Endothelial cell of umbilical vein (primary cell): ENCODE results near the gene PRKCZ. TPM values are rescaled to one million over a fixed set of nuclear protein-coding genes. Genes with fewer than 3 reads are reported as not detected.

Experiments
- BruUV-seq: library from RNA; stranded (reverse); fragments of 400-500 nt; replicated peaks from 2 replicates; lab custom pipeline; 2021; lab: Mats Ljungman, UMichigan
- CTCF ChIA-PET: fragments of 300-600, 350-600 bp; sonication (Branson Sonifier 250); formaldehyde crosslinking; loops from one replicate; lab custom pipeline; 2021; ENCODE audit warnings: antibody characterized with exemption, inconsistent platforms; lab: Charles Lee
- POLR2A ChIA-PET: fragments of 300-600, 350-600 bp; sonication (Branson Sonifier 250); formaldehyde crosslinking; loops from one replicate; lab custom pipeline; 2021; ENCODE audit warnings: antibody characterized with exemption, inconsistent platforms; lab: Charles Lee
- DNase-seq: peaks from one replicate; pipeline ENCODE4 v3.0.0-alpha.2; 2011; ENCODE audit warnings: low read depth, low spot score
- FAIRE-seq: peaks from 2 replicates; lab custom pipeline; 2011; peaks lifted over from hg19 to GRCh38; lab: Jason Lieb, UNC
- H2AFZ ChIP-seq: 2 replicates; pipeline ENCODE4 v1.6.0; 2012; ENCODE audit warnings: low read depth, low read length, control low read depth, inconsistent platforms
- H3K27ac ChIP-seq: 2 replicates; pipeline ENCODE4 v1.5.1; 2011; ENCODE audit warnings: low read depth, mild to moderate bottlenecking, control low read depth, low read length, moderate library complexity; ENCODE audit not compliant: insufficient read depth
- H3K27me3 ChIP-seq, 2 experiments: 2 replicates each; pipeline versions ENCODE4 v1.6.0 to v1.6.1; 2011; ENCODE audit warnings: low read length in 2 of 2, mixed read lengths in 1 of 2; ENCODE audit not compliant: control insufficient read depth in 2 of 2, insufficient read depth in 2 of 2
- H3K36me3 ChIP-seq, 2 experiments: 2 replicates in 1 of 2; 3 replicates in 1 of 2; pipeline ENCODE4 v1.5.1; 2011; ENCODE audit warnings: low read length in 2 of 2, mild to moderate bottlenecking in 1 of 2, moderate library complexity in 1 of 2; ENCODE audit not compliant: control insufficient read depth in 2 of 2, insufficient read depth in 2 of 2; ENCODE audit errors: extremely low read depth in 1 of 2
- H3K4me1 ChIP-seq: 3 replicates; pipeline ENCODE4 v1.5.1; 2011; ENCODE audit warnings: mild to moderate bottlenecking, low read length; ENCODE audit not compliant: control insufficient read depth, insufficient read depth; ENCODE audit errors: extremely low read depth
- H3K4me2 ChIP-seq: 2 replicates; pipeline ENCODE4 v1.6.1; 2011; ENCODE audit warnings: low read length, control low read depth, mixed read lengths; ENCODE audit not compliant: insufficient read depth
- H3K4me3 ChIP-seq, 3 experiments: fragments of 200-600 bp in 1 of 3; sonication (generic), shearing (Covaris generic) in 1 of 3; replicated peaks in 1 of 3; 2 replicates each; pipeline ENCODE4 v1.5.1; 2011 to 2016; ENCODE audit warnings: control low read depth in 3 of 3, low read length in 3 of 3, mild to moderate bottlenecking in 2 of 3, inconsistent platforms in 1 of 3, low read depth in 1 of 3, moderate library complexity in 1 of 3; ENCODE audit not compliant: insufficient read depth in 1 of 3
- H3K79me2 ChIP-seq: 2 replicates; pipeline ENCODE4 v1.6.0; 2012; ENCODE audit warnings: low read length, inconsistent platforms; ENCODE audit not compliant: control insufficient read depth, insufficient read depth
- H3K9ac ChIP-seq: replicated peaks from 2 replicates; pipeline ENCODE3; 2011; ENCODE audit warnings: low read length, control low read depth; ENCODE audit not compliant: insufficient read depth; ENCODE audit errors: extremely low read depth
- H3K9me1 ChIP-seq: replicated peaks from 3 replicates; pipeline ENCODE4 v1.6.0; 2011; ENCODE audit warnings: mild to moderate bottlenecking, low read length; ENCODE audit not compliant: control insufficient read depth, insufficient read depth; ENCODE audit errors: extremely low read depth
- H3K9me3 ChIP-seq: replicated peaks from 2 replicates; pipeline ENCODE4 v1.5.1; 2012; ENCODE audit warnings: low read length, inconsistent platforms; ENCODE audit not compliant: control insufficient read depth, insufficient read depth
- H4K20me1 ChIP-seq: replicated peaks from 2 replicates; pipeline ENCODE3; 2011; ENCODE audit warnings: mild to moderate bottlenecking, low read length; ENCODE audit not compliant: control insufficient read depth, insufficient read depth; ENCODE audit errors: extremely low read depth
- CTCF ChIP-seq, 2 donors: IDR thresholded peaks; 1 replicate in 1 of 2; 2 replicates in 1 of 2; pipeline ENCODE4 v1.5.1; 2011; ENCODE audit warnings: low read length in 2 of 2, mild to moderate bottlenecking in 2 of 2, moderate library complexity in 2 of 2, control low read depth in 1 of 2, inconsistent platforms in 1 of 2, low read depth in 1 of 2; ENCODE audit not compliant: insufficient read depth in 1 of 2; ENCODE audit errors: extremely low read depth in 1 of 2
- EZH2 ChIP-seq: IDR thresholded peaks from 2 replicates; pipeline ENCODE4 v1.6.1; 2012; ENCODE audit warnings: borderline replicate concordance, low read depth, mild to moderate bottlenecking, moderate library complexity, low read length, inconsistent platforms; ENCODE audit not compliant: severe bottlenecking
- FOS ChIP-seq: IDR thresholded peaks from 2 replicates; pipeline ENCODE4 v1.6.1; 2011; ENCODE audit warnings: mild to moderate bottlenecking, low read length, moderate library complexity, borderline replicate concordance; ENCODE audit not compliant: insufficient read depth
- GATA2 ChIP-seq: IDR thresholded peaks from 2 replicates; pipeline ENCODE4 v1.7.0; 2011; ENCODE audit warnings: low read depth, mild to moderate bottlenecking, moderate library complexity, mixed read lengths, low read length; ENCODE audit not compliant: insufficient read length, insufficient read depth
- JUN ChIP-seq: IDR thresholded peaks from 2 replicates; pipeline ENCODE4 v1.6.1; 2011; ENCODE audit warnings: borderline replicate concordance, low read depth; ENCODE audit not compliant: insufficient read length, insufficient read depth
- MAX ChIP-seq: IDR thresholded peaks from 2 replicates; pipeline ENCODE4 v1.6.1; 2011; ENCODE audit not compliant: insufficient read depth, insufficient read length
- MYC ChIP-seq: IDR thresholded peaks from one replicate; pipeline ENCODE4 v1.6.1; 2011; ENCODE audit warnings: mild to moderate bottlenecking, low read depth, low read length
- POLR2A ChIP-seq: IDR thresholded peaks from 2 replicates; pipeline ENCODE4 v1.6.1; 2012; ENCODE audit warnings: low read depth, mild to moderate bottlenecking, control low read depth, low read length
- POLR2AphosphoS5 ChIP-seq: IDR thresholded peaks from 2 replicates; pipeline ENCODE4 v1.6.1; 2012; ENCODE audit warnings: low read depth, mild to moderate bottlenecking, control low read depth, low read length, moderate library complexity; ENCODE audit not compliant: insufficient read depth
- dilution Hi-C: fragments of 300-500 bp; cut with MboI; formaldehyde crosslinking; loops from one replicate; pipeline ENCODE4 v1.15.0; 2019; ENCODE audit warnings: low sequenced_read_pairs; ENCODE audit not compliant: extremely low pct_ligation_motif_present
- intact Hi-C: fragments of 100-400 bp; cut with micrococcal nuclease; formaldehyde crosslinking; loops from one replicate; pipeline ENCODE4 v1.10.0; 2022
- polyA plus RNA-seq, 4 experiments: library from polyadenylated mRNA; depleted of rRNA in 3 of 4; stranded (reverse) in 3 of 4; unstranded in 1 of 4; fragments of >200 nt; gene quantifications; 2 replicates each; pipeline versions ENCODE4 v1.2.1 to v1.2.3, GENCODE V29; 2011 to 2012; ENCODE audit warnings: missing spikeins in 1 of 4
- total RNA-seq: library from RNA; stranded (reverse); gene quantifications from 2 replicates; pipeline ENCODE4 v1.2.3, GENCODE V29; 2021

The PRKCZ gene
- total and polyA plus RNA-seq, 2 donors (not counting 3 experiments of a cell fraction or from before 2014, with no cell fraction given) = 0.22 to 1.7 TPM

GRCh38 chr1:2027961-2028583, 22.1 kb upstream of the PRKCZ start:
- no peak overlapping the region for H3K4me2 ChIP-seq
- DNase-seq (no peak), FAIRE-seq (no peak)
- H3K4me1 ChIP-seq = no peaks in the 10 kb centered on the region
- H2AFZ ChIP-seq = no peak overlapping the region
- TF ChIP-seq GATA2 (no peak), POLR2A (no peak), MAX (no peak), EZH2 (no peak), JUN (no peak), POLR2AphosphoS5 (no peak), FOS (no peak), MYC (no peak), CTCF (IDR thresholded peaks at IDR 0.05; ENCODE audit: extremely low read depth in 1 of 2, insufficient read depth in 1 of 2, low read depth in 1 of 2, low read length in 2 of 2) (no peak)
- H3K27ac ChIP-seq = no peak overlapping the region
- H3K9me1 ChIP-seq = no peaks in the 10 kb centered on the region
- no peaks in the 10 kb centered on the region for H3K36me3 ChIP-seq
- ChIA-PET CTCF (no interaction called here), POLR2A (interaction anchor here (0.9 kb wide), 1 partner anchor 43 kb away, joined by 5 read pairs; no protein-coding TSS in a partner anchor)
- H3K79me2 ChIP-seq = no peaks in the 10 kb centered on the region
- no peak overlapping the region for H3K9ac ChIP-seq
- intact Hi-C loops (no loop called here), dilution Hi-C loops (no loop called here)
- no peaks in the 10 kb centered on the region for H3K27me3 ChIP-seq
- H3K4me3 ChIP-seq = no peak overlapping the region
- H4K20me1 ChIP-seq = no peaks in the 10 kb centered on the region
- no peaks in the 10 kb centered on the region for H3K9me3 ChIP-seq
- BruUV-seq = no TSS peak
